GM12801 (cell line): ENCODE measurements around the gene PRRT4.

Experiments
- CTCF ChIP-seq: IDR thresholded peaks from one replicate; pipeline ENCODE4 v1.5.1; 2011; ENCODE audit warnings: control low read depth; ENCODE audit not compliant: insufficient read length; ENCODE audit errors: extremely low read depth

Gene PRRT4

DNA sequence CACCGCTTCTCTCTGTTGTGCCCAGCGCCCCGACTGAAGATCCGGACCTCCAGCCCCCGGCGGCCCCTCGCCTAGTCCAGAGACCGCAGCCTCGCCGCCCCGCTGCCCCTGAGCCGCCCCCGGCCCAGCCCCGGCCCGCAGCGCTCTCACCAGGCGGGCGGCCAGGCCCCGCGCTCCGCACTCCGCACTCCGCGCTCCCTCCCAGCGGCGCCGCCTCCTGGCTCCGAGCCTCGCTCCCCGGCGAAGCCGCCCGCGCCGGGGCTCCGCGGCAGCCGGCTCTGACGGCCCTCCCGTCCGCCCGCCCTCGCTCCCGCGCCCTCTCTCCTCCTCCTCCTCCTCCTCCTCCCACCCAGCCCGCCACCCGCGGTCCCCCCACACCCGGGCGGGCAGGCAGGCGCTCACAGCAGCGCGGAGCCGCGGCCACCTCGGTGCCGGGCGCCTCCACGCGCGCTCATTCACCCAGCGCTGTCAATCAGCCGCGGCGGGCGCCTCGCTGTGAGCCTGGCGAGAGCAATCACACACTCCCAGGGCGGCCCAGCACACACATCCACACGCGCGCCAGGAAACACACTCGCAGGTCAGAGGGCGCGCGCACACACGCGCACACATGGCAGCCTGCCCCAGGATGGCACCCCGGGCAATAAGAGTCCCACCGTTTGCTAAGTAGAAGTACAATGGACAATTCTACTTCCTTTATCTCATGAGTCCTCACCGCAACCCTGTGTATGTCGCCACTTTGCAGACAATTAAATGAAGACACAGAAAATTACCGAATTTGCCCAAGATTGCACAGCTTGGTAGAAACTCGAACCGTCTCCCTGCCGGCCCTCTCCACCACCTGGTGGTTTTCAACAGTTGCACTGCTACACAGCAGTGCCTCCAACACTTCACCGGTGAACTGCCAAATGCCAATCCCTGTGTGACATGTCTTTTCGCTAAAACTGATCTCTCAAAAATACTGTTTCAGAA lies at the start of gene PRRT4:
TSS of gene PRRT4 (minus strand) at position 280 of the 969 bp plus-strand sequence.
- no peak for TF ChIP-seq CTCF

GRCh38 chr7:128410451-128410753 lies 48.9 kb upstream of the PRRT4 start:
- TF ChIP-seq CTCF = no peak

DNA sequence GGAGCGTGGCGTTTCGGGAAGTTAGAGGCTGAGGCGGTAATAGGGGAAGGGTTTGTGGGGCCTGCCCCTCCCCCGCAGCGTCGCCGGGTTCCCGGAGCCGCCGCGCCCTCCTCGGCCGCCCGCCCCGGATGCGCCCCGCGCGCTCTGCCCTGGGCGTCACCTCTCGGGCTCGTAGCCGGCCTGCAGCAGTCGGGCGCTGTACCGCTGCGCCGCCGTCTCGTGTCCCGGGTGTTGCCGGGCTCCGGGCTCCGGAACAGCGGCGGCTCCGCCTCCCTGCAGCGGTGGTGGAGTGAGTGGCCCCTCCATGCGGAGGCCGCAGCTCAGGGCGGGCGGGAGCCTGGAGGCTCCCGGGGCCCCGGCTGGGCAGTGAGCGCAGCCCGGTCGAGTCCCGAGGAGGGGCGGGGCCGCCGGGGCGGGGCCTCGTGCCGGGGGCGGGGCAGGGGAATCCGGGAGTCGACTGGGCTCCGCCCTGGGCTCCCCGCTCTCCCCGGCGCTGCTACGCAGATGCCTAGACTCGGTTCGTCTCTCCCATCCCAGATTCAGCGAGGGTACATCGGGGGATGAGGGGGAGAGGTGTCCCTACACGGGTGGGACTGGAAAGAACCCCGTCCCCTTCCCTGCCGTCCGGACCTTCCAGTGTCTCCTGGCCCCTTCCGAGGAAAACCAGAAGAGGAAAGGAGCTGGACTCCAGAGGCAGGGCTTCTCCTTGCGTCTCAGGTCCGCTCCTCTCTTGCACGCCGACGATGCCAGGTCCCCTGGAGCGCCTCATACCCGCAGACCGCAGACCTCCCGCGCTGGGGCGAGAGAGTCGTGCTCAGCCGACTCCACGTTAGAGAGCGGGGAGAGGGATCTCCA lies 48.3 kb upstream of the PRRT4 start, which contains the start of gene IMPDH1:
TSS of gene IMPDH1 (minus strand) at position 387 of the 855 bp plus-strand sequence. CDS start at position 306, 81 bp downstream.
- no peak for TF ChIP-seq CTCF

DNA sequence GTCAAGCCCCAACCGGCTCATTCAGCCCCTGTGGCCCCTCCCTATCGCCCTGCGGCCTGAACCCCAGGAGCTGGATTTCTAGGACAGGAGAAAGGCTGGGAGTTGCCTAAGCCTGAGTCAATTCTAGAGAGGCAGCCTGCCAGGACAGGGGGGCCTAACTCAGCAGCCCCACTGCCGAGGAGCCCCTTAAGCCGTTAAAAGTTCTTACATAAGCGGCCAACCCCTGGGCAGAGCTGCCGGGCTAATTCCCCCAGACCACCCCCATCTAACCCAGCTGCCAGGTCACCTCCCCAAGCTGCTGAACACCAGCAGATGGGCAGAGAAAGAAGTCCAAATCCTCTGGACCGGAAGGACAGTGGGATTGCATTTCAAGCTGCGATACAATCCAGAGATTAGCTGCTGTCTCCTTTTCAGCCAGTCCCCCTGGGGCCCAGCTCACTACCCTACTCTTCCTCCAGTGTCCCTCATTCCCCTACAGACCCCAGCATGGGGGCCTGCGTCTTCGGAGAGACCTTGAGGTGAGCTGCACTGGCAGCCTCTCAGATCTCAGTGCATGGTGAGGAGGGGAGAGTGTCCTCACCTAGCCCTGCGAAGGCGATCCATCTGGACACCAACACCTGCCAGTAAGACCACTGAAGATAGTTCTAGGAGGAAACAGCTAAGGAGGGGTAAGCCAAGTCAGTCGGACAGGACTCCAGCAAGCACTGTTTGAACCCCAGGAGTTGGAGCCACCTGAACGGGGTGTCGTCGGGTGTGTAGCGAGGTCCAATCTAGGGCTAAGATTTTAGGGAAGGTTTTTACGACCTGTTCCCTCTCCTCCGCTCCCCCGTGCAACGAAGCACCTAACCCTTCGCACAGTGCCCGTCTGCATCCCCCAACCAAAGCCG lies 47.5 kb upstream of the PRRT4 start:
- TF ChIP-seq CTCF = no peak

- TF ChIP-seq CTCF = no peak
Measured at GRCh38 chr7:128407751-128408708, 46.5 kb upstream of the PRRT4 start.

DNA sequence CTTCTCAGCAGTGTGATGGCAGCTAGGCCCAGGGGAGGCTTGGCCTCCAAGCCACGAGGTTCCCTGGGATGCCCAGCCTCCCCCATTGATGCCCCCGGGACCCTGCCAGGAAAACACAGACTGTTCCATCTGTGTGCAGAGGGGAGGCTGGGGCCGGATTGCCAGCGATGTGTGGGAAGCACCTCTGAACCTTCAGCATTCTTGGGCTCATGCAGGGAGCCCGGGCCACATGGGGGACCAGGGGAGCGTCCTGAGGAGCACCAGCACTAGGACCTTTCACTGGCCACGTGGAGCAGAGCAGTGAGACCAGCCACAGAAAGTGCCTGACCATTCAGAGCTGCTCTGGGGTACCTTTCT lies 45.7 kb upstream of the PRRT4 start:
- no peak for TF ChIP-seq CTCF
